Heart left ventricle (tissue), 13 donors: ENCODE measurements around the gene EBF4.

ENCODE experiments used
- CTCF ChIP-seq, 12 donors: fragments of 200-600 bp; sonication (generic) in 4 of 12; IDR thresholded peaks; one replicate each; pipeline versions ENCODE4 v1.5.0 to v1.8.0; 2018 to 2022; ENCODE audit warnings: antibody characterized with exemption in 12 of 12, mild to moderate bottlenecking in 5 of 12
- POLR2A ChIP-seq, 2 donors: fragments of 450-650 bp; IDR thresholded peaks; one replicate each; pipeline ENCODE4 v1.6.1; 2017; ENCODE audit warnings: antibody characterized with exemption in 2 of 2, mild to moderate bottlenecking in 2 of 2, moderate library complexity in 2 of 2
- donor health status: ischemic (EF 13 %, LVEDD 7.1; RV severe dilation, severe dysfunction).
- donor health status: DM: no; HTN: yes; CAD: no.
- donor health status: DM: no; HTN: no; CAD: no.
- donor health status: ischemic (EF 25% LVEDD 6.9; RV normal size, moderate dysfunction).
- donor health status: ischemic (EF 25% LVEDD 5.7; RV mildly dilated, moderate dysfunction).
- donor health status: ischemic (EF 35%, LVEDD 5.7; RV mildly dilated, moderate dysfunction).
- donor health status: nonischemic (EF 11% LVEDD 7.7; RV severe dilation, severe dysfunction).
- donor health status: DM: yes; HTN: yes; CAD: no.
- donor health status: PGD.
- donor health status: ischemic (EF 29% LVEDD 5.4; RV normal size, mild dysfunction).
- donor health status: nonischemic (EF 23%, LVEDD 6.1; RV moderate dilation, normal function).

DNA sequence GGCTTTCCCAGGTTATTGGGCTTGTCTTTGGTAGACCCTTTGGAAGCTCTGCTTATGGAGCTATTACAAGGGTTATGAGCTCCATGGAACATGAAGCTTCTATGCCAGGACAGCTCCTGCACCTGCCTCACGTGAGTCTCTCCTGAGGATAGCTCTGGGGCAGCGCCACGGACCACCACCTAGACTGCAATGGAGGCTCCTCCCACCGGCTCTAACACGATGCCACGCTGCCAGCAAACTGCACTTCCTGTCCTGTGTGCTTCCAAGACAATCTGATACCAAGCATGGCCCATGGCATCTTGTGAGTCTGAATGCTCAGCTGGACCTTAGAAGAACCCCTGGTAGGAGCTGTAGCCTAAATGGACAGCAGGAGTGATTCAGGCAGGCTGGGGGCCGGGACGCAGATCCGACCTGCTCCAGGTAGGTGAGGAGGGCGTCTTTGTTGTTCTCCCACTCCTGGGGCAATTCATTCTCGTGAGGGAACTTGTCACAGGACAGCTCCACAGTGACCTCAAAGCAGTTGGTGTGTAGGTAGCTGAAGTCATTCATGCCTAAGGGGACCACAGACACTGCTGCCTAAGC lies 102.4 kb downstream of the EBF4 start:
- TF ChIP-seq CTCF (IDR thresholded peaks at IDR 0.05) (no peak), POLR2A (IDR thresholded peaks at IDR 0.05) (no peak)
